Psoas muscle (tissue), 7 donors: Measurements from ENCODE around the gene ELN. TPM values are rescaled to one million over a fixed set of nuclear protein-coding genes. Genes with fewer than 3 reads are reported as not detected.

ENCODE experiments used
- polyA plus RNA-seq, 3 donors: library from polyadenylated mRNA; stranded (reverse); fragments of 200-250 nt; gene quantifications; one replicate each; pipeline ENCODE4 v1.2.3, GENCODE V29; 2013
- total RNA-seq, 4 donors: library from RNA; stranded (reverse); fragmentation: NEBNext Ultra II Directional in 2 of 4; extraction: Animal tissue kit (Norgen Biotek cat#: 25700) in 2 of 4; gene quantifications; one replicate each; pipeline versions ENCODE4 v1.2.1 to v1.2.4, GENCODE V29; 2021 to 2023
- donor health status: healthy with polysubstance abuse.
- donor health status: DM: no; HTN: no; CAD: no; lungs with moderate emphysema.
- donor health status: Bipolar disorder and iron deficiency.
- donor health status: healthy.
- donor health status: DM: no; HTN: no; CAD: no.
- donor health status: DM: no; HTN: no; CAD: no.
- donor health status: DM: yes; HTN: yes; CAD: no.

ELN gene
- total and polyA plus RNA-seq, 7 donors: 10.6 to 41.1 (median 16.3) TPM

Other genes starting within 250 kb of the ELN start
- under 1 TPM in 2 of 4 donors, not detected in 2; 0.15 to 0.16 TPM for gene CLDN4, start 197.2 kb upstream of the ELN start, total RNA-seq
- under 1 TPM in 2 of 3 donors, not detected in 1; 0.10 to 0.16 TPM for gene CLDN4, start 197.2 kb upstream of the ELN start, polyA plus RNA-seq
- under 1 TPM in 3 of 4 donors, not detected in 1; 0.24 to 0.84 (median 0.50) TPM for gene METTL27, start 185.7 kb upstream of the ELN start, total RNA-seq
- gene METTL27, start 185.7 kb upstream of the ELN start, polyA plus RNA-seq: under 1 TPM; 0.09 to 0.21 (median 0.11) TPM
- not detected for gene TMEM270, start 167.0 kb upstream of the ELN start, total RNA-seq
- not detected for gene TMEM270, start 167.0 kb upstream of the ELN start, polyA plus RNA-seq
- 10 to 100 TPM; 12.0 to 95.8 (median 35.9) TPM for gene LIMK1, start 55.6 kb downstream of the ELN start, total RNA-seq
- gene LIMK1, start 55.6 kb downstream of the ELN start, polyA plus RNA-seq: 10 to 100 TPM; 12.0 to 30.2 (median 13.8) TPM
- 100 to 1,000 TPM; 223 to 327 (median 284) TPM for gene EIF4H, start 146.2 kb downstream of the ELN start, total RNA-seq
- gene EIF4H, start 146.2 kb downstream of the ELN start, polyA plus RNA-seq: 100 to 1,000 TPM; 196 to 263 (median 221) TPM
- 1 to 10 TPM; 1.9 to 3.3 (median 2.7) TPM for gene LAT2, start 181.8 kb downstream of the ELN start, total RNA-seq
- gene LAT2, start 181.8 kb downstream of the ELN start, polyA plus RNA-seq: 1 to 10 TPM; 1.2 to 3.4 (median 2.9) TPM
- gene RFC2, start 226.2 kb downstream of the ELN start, total RNA-seq: 10 to 100 TPM; 13.7 to 19.8 (median 18.1) TPM
- 10 to 100 TPM; 20.7 to 25.8 (median 24.1) TPM for gene RFC2, start 226.2 kb downstream of the ELN start, polyA plus RNA-seq